Calu3 (cell line): ENCODE data around the gene CASP10. TPM values are rescaled to one million over a fixed set of nuclear protein-coding genes. Genes with fewer than 3 reads are reported as not detected.

Experiments used
- BruUV-seq: library from RNA; stranded (reverse); fragments of 400-500 nt; replicated peaks from 2 replicates; lab custom pipeline; 2021; lab: Mats Ljungman, UMichigan
- CTCF ChIA-PET: fragments of 300-600 bp; sonication (Branson Sonifier 250); formaldehyde crosslinking; loops from one replicate; lab custom pipeline; 2022; ENCODE audit warnings: antibody characterized with exemption; lab: Charles Lee
- DNase-seq: peaks from one replicate; pipeline ENCODE4 v3.0.0; 2022
- H3K27ac Mint-ChIP-seq: one replicate; pipeline ENCODE4 v1.8.0; 2022; ENCODE audit warnings: mixed read lengths; ENCODE audit not compliant: unreplicated experiment
- H3K27me3 Mint-ChIP-seq: one replicate; pipeline ENCODE4 v1.8.0; 2022; ENCODE audit warnings: mixed read lengths; ENCODE audit not compliant: unreplicated experiment
- H3K36me3 Mint-ChIP-seq: one replicate; pipeline ENCODE4 v1.8.0; 2022; ENCODE audit warnings: mild to moderate bottlenecking, moderate library complexity, mixed read lengths; ENCODE audit not compliant: insufficient read depth, unreplicated experiment
- H3K4me1 Mint-ChIP-seq: one replicate; pipeline ENCODE4 v1.8.0; 2022; ENCODE audit warnings: mild to moderate bottlenecking, low read depth, mixed read lengths; ENCODE audit not compliant: unreplicated experiment
- H3K4me3 Mint-ChIP-seq: one replicate; pipeline ENCODE4 v1.8.0; 2022; ENCODE audit warnings: mild to moderate bottlenecking, low read depth, moderate library complexity, mixed read lengths; ENCODE audit not compliant: unreplicated experiment
- H3K9me3 Mint-ChIP-seq: one replicate; pipeline ENCODE4 v1.8.0; 2022; ENCODE audit warnings: low read depth, mixed read lengths; ENCODE audit not compliant: unreplicated experiment
- intact Hi-C: fragments of 100-400 bp; cut with micrococcal nuclease; formaldehyde crosslinking; loops from one replicate; pipeline ENCODE4 v1.10.0; 2022; ENCODE audit not compliant: unreplicated experiment
- total RNA-seq: library from RNA; stranded (reverse); gene quantifications from 2 replicates; pipeline ENCODE4 v1.2.3, GENCODE V29; 2022
- TF ChIP-seq, protein P1 (sequence below): fragments of 200-600 bp; IDR thresholded peaks from one replicate; pipeline ENCODE4 v1.8.0; 2022; ENCODE audit warnings: antibody characterized with exemption; ENCODE audit not compliant: unreplicated experiment

The CASP10 gene
- total RNA-seq, 1 experiment from 2014 or later = 21.4 TPM

DNA sequence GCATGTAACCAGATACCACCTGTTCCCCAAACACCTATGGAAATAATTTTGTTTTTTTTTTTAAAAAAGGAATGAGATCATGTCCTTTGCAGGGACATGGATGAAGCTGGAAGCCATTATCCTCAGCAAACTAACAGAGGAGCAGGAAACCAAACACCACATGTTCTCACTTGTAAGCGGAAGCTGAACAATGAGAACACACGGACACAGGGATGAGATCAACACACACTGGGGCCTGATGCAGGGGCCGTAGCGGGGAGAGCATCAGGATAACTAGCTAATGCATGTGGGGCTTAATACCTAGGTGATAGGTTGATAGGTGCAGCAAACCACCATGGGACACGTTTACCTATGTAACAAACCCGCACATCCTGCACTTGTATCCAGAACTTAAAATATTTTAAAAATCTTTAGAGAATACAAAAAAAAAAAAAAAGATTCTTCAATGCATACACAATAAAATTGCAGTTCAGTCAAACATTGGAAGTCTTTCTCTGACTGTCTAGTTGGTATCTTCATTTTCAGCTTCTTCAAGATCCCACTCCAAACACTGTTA, 11.6 kb upstream of the CASP10 start:
- Mint-ChIP-seq H3K27me3 (no peaks in the 10 kb centered on the region), H3K27ac (peak overlapping the region; percentile 24), H3K4me1 (peaks cover 26% of the 10 kb centered on the region), H3K9me3 (peaks cover 4% of the 10 kb centered on the region), H3K36me3 (peaks cover 65% of the 10 kb centered on the region), H3K4me3 (no peak overlapping the region)
- DNase-seq = no peak
- TF ChIP-seq, protein P1, sequence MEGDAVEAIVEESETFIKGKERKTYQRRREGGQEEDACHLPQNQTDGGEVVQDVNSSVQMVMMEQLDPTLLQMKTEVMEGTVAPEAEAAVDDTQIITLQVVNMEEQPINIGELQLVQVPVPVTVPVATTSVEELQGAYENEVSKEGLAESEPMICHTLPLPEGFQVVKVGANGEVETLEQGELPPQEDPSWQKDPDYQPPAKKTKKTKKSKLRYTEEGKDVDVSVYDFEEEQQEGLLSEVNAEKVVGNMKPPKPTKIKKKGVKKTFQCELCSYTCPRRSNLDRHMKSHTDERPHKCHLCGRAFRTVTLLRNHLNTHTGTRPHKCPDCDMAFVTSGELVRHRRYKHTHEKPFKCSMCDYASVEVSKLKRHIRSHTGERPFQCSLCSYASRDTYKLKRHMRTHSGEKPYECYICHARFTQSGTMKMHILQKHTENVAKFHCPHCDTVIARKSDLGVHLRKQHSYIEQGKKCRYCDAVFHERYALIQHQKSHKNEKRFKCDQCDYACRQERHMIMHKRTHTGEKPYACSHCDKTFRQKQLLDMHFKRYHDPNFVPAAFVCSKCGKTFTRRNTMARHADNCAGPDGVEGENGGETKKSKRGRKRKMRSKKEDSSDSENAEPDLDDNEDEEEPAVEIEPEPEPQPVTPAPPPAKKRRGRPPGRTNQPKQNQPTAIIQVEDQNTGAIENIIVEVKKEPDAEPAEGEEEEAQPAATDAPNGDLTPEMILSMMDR = no peak
- BruUV-seq = no TSS peak
- CTCF ChIA-PET = interaction anchor here (0.7 to 0.9 kb wide), 4 partner anchors 11 to 115 kb away, joined by 3 to 6 read pairs (median 4); partner anchors contain the start of gene CASP10
- intact Hi-C loops = no loop called here

DNA sequence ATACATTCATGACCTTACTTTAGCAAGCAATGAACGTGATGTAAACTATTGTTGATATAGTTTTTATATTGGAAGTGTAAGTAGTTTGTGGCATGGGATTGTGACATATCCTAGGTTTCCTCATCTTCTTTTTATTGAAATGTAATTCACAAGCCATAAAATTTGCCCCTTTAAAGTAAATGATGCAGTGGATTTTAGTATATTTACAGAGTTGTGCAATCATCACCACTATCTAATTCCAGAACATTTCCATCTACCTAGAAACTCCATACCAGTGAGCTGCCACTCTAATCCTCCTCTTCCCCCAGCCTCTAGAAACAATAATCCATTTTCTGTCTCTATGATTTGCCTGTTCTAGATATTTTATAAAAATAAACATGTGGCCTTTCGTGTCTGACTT, 10.7 kb upstream of the CASP10 start:
- Mint-ChIP-seq H3K27me3 (no peaks in the 10 kb centered on the region), H3K4me3 (no peak overlapping the region), H3K9me3 (peaks cover 4% of the 10 kb centered on the region), H3K27ac (peak overlapping the region; percentile 24), H3K36me3 (peaks cover 62% of the 10 kb centered on the region), H3K4me1 (peaks cover 31% of the 10 kb centered on the region)
- TF ChIP-seq, protein P1 = no peak
- no TSS peak for BruUV-seq
- intact Hi-C loops = no loop called here
- CTCF ChIA-PET = no interaction called here
- DNase-seq = no peak

DNA sequence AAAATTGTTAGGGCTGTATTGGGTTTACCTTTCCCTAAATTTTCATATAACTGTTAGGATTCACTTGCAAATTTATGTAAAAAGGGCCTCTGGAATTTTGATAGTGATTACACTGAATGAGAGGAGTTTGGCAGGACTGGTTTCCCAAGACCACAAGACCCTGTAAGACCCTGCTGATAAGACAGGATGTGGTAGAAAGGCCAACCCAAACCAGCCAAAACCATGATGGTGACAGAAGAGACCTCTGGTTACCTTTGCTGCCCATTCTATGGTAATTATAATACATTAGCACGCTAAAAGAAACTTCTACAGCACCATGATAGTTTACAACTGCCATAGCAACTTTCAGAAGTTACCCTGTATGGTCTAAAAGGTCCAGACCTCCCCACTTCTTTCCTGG, 8.3 kb upstream of the CASP10 start:
- intact Hi-C loops = loop anchor here (5.0 kb wide), 2 partner anchors 212 to 462 kb away; partner anchors contain the start of gene ORC2
- TF ChIP-seq, protein P1 = no peak
- no TSS peak for BruUV-seq
- Mint-ChIP-seq H3K27me3 (no peaks in the 10 kb centered on the region), H3K4me1 (peaks cover 31% of the 10 kb centered on the region), H3K9me3 (no peaks in the 10 kb centered on the region), H3K36me3 (peaks cover 46% of the 10 kb centered on the region), H3K4me3 (no peak overlapping the region), H3K27ac (peak overlapping the region; percentile 88)
- CTCF ChIA-PET = interaction anchor here (1.7 kb wide), 1 partner anchor 58 kb away, joined by 5 read pairs; no protein-coding TSS in a partner anchor
- no peak for DNase-seq

DNA sequence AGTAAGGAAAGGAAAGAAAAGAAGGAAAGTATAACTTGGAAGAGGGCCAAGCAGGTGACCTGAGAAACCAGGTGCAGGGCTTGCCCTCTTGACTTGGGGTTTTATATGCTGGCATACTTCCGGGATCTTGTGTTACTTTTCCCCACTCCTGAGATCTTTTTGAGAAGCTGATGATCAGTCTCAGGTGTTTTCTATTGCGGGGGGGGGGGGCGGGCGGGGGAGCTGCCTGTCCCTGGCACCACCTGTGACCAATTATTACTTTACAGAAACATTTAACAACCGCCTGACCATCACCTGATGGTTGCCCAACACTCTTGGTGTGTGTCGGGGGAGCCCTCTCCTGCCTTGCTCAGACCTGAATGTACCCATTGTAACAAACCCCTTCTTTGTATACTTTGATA, 6.9 kb upstream of the CASP10 start:
- Mint-ChIP-seq H3K27me3 (no peaks in the 10 kb centered on the region), H3K36me3 (peaks cover 42% of the 10 kb centered on the region), H3K4me3 (peak overlapping the region; percentile 39), H3K27ac (peak overlapping the region; percentile 88), H3K4me1 (peaks cover 41% of the 10 kb centered on the region), H3K9me3 (no peaks in the 10 kb centered on the region)
- peak; percentile 77 for DNase-seq
- CTCF ChIA-PET = interaction anchor here (0.6 to 2.6 kb wide), 5 partner anchors 18 to 270 kb away, joined by 4 to 6 read pairs (median 4); no protein-coding TSS in a partner anchor
- intact Hi-C loops = loop anchor here (2.0 to 5.0 kb wide), 3 partner anchors 169 to 464 kb away; partner anchors contain the start of gene ORC2
- no TSS peak for BruUV-seq
- TF ChIP-seq, protein P1 = no peak
